NCI-H1436 (cell line): ENCODE measurements around the gene COX20.
A peak's percentile ranks its signal among the peaks of the same experiment; 100 is the strongest.
"Not testable (repeated sequence)": the region's sequence is repeated elsewhere in the genome, so short reads cannot be mapped to it uniquely, and the experiment has no call there.

ENCODE experiments used
- DNase-seq: peaks from one replicate; lab custom pipeline; 2025; lab: John Stamatoyannopoulos, UW

COX20 gene

GRCh38 chr1:244822878-244823277 is 12.6 kb upstream of the COX20 start:
- DNase-seq = no peak

- DNase-seq = no peak
These were observed 8.7 kb upstream of the COX20 start for GRCh38 chr1:244826712-244827111.

- no peak for DNase-seq
These were observed 4.8 kb upstream of the COX20 start for GRCh38 chr1:244830639-244831038.

- DNase-seq = not testable (repeated sequence)
These were observed 2.2 kb upstream of the COX20 start for GRCh38 chr1:244833260-244833659.

- DNase-seq = peak; percentile 81
These were observed 1.5 kb upstream of the COX20 start for GRCh38 chr1:244833734-244834542.

GRCh38 chr1:244834543-244835275 is 749 bp upstream of the COX20 start:
- peak; percentile 93 for DNase-seq

- no peak for DNase-seq
These were observed 670 bp downstream of the COX20 start for GRCh38 chr1:244836135-244836521.

GRCh38 chr1:244836584-244836983 is 1.1 kb downstream of the COX20 start:
- DNase-seq = no peak

- DNase-seq = no peak
These were observed 2.3 kb downstream of the COX20 start for GRCh38 chr1:244837597-244838258.

- no peak for DNase-seq
These were observed 4.2 kb downstream of the COX20 start for GRCh38 chr1:244839656-244840055.

GRCh38 chr1:244840219-244840794 is 4.8 kb downstream of the COX20 start:
- DNase-seq = no peak

- DNase-seq = no peak
These were observed 5.9 kb downstream of the COX20 start for GRCh38 chr1:244841273-244841927.

GRCh38 chr1:244843148-244843978 is 7.9 kb downstream of the COX20 start:
- no peak for DNase-seq

GRCh38 chr1:244844155-244845121 is 9.0 kb downstream of the COX20 start:
- no peak for DNase-seq

- no peak for DNase-seq
These were observed 11.2 kb downstream of the COX20 start for GRCh38 chr1:244846653-244847052.

GRCh38 chr1:244849189-244849866 is 13.9 kb downstream of the COX20 start:
- no peak for DNase-seq

- no peak for DNase-seq
These were observed 14.8 kb downstream of the COX20 start for GRCh38 chr1:244850099-244850852.

- DNase-seq = no peak
These were observed 15.4 kb downstream of the COX20 start for GRCh38 chr1:244850896-244851295.
